IMR-90 (cell line): ENCODE data around the gene PTPRH. TPM values are rescaled to one million over a fixed set of nuclear protein-coding genes. Genes with fewer than 3 reads are reported as not detected.

Source experiments
- ATAC-seq: fragments of 200-7000 bp; cut with Tn5 transposase; 2 replicates; pipeline ENCODE4 v1.9.1; 2020; ENCODE audit warnings: low read depth, mild to moderate bottlenecking, moderate library complexity
- BruUV-seq: library from RNA; stranded (reverse); fragments of 400-500 nt; replicated peaks from 2 replicates; lab custom pipeline; 2021; lab: Mats Ljungman, UMichigan
- CTCF ChIA-PET: fragments of 300-600 bp; formaldehyde crosslinking; extraction: SDS; loops from one replicate; lab custom pipeline; 2021; ENCODE audit warnings: antibody characterized with exemption; lab: Yijun Ruan, JAX
- POLR2A ChIA-PET: fragments of 300-600 bp; sonication (Branson Sonifier 250); formaldehyde crosslinking; loops from one replicate; lab custom pipeline; 2022; ENCODE audit warnings: antibody characterized with exemption; ENCODE audit not compliant: unreplicated experiment; lab: Charles Lee
- DNase-seq: peaks from one replicate; pipeline ENCODE4 v3.0.0; 2013
- H2AFZ ChIP-seq: replicated peaks from 2 replicates; pipeline ENCODE3; 2013; ENCODE audit warnings: low read length, mild to moderate bottlenecking; ENCODE audit not compliant: poor library complexity
- H2AK5ac ChIP-seq: 2 replicates; pipeline ENCODE4 v1.6.1; 2013; ENCODE audit warnings: low read depth, low read length, inconsistent platforms
- H2AK9ac ChIP-seq: replicated peaks from 2 replicates; pipeline ENCODE3; 2013; ENCODE audit warnings: mild to moderate bottlenecking, low read depth, low read length, moderate library complexity; ENCODE audit not compliant: poor library complexity
- H2BK120ac ChIP-seq: 2 replicates; pipeline ENCODE4 v1.6.1; 2013; ENCODE audit warnings: low read depth, low read length, inconsistent platforms
- H2BK15ac ChIP-seq: 3 replicates; pipeline ENCODE4 v1.6.1; 2013; ENCODE audit warnings: low read depth, low read length, inconsistent platforms
- H2BK20ac ChIP-seq: 2 replicates; pipeline ENCODE4 v1.6.1; 2013; ENCODE audit warnings: low read depth, mild to moderate bottlenecking, inconsistent platforms, low read length, moderate library complexity
- H2BK5ac ChIP-seq: 2 replicates; pipeline ENCODE4 v1.6.1; 2013; ENCODE audit warnings: mild to moderate bottlenecking, low read depth, low read length, inconsistent platforms; ENCODE audit not compliant: poor library complexity, severe bottlenecking
- H3K14ac ChIP-seq: replicated peaks from 2 replicates; pipeline ENCODE4 v1.6.1; 2013; ENCODE audit warnings: low read depth, low read length, inconsistent platforms
- H3K18ac ChIP-seq: 2 replicates; pipeline ENCODE4 v1.6.1; 2013; ENCODE audit warnings: low read depth, low read length, control low read depth
- H3K23ac ChIP-seq: 2 replicates; pipeline ENCODE4 v1.6.1; 2013; ENCODE audit warnings: low read depth, low read length, inconsistent platforms
- H3K27ac ChIP-seq: 2 replicates; pipeline ENCODE4 v1.5.1; 2013; ENCODE audit warnings: mild to moderate bottlenecking, control low read depth, low read length; ENCODE audit not compliant: insufficient read depth
- H3K27me3 ChIP-seq: 2 replicates; pipeline ENCODE4 v1.6.1; 2013; ENCODE audit warnings: low read length; ENCODE audit not compliant: control insufficient read depth, insufficient read depth
- H3K36me3 ChIP-seq: 2 replicates; pipeline ENCODE4 v1.6.1; 2013; ENCODE audit warnings: low read length, mixed read lengths; ENCODE audit not compliant: control insufficient read depth, insufficient read depth
- H3K4ac ChIP-seq: 2 replicates; pipeline ENCODE4 v1.6.1; 2013; ENCODE audit warnings: low read depth, low read length, inconsistent platforms
- H3K4me1 ChIP-seq: 2 replicates; pipeline ENCODE4 v1.6.1; 2013; ENCODE audit warnings: low read length, mixed read lengths; ENCODE audit not compliant: control insufficient read depth, insufficient read depth
- H3K4me2 ChIP-seq: 2 replicates; pipeline ENCODE4 v1.6.1; 2013; ENCODE audit warnings: low read depth, mild to moderate bottlenecking, control low read depth, low read length, moderate library complexity
- H3K4me3 ChIP-seq: 2 replicates; pipeline ENCODE4 v1.5.1; 2013; ENCODE audit warnings: low read depth, mild to moderate bottlenecking, control low read depth, low read length, moderate library complexity; ENCODE audit not compliant: insufficient read depth
- H3K56ac ChIP-seq: 2 replicates; pipeline ENCODE4 v1.6.1; 2013; ENCODE audit warnings: low read length, inconsistent platforms; ENCODE audit not compliant: insufficient read depth; ENCODE audit errors: extremely low read depth
- H3K79me1 ChIP-seq, 2 experiments: 2 replicates each; pipeline ENCODE4 v1.6.1; 2013; ENCODE audit warnings: low read length in 2 of 2, inconsistent platforms in 1 of 2, low read depth in 1 of 2
- H3K9ac ChIP-seq: 2 replicates; pipeline ENCODE4 v1.6.1; 2013; ENCODE audit warnings: low read depth, low read length, control low read depth
- H3K9me1 ChIP-seq: 2 replicates; pipeline ENCODE4 v1.6.1; 2013; ENCODE audit warnings: low read length, inconsistent platforms; ENCODE audit not compliant: insufficient read depth
- H3K9me3 ChIP-seq: 2 replicates; pipeline ENCODE4 v1.6.1; 2013; ENCODE audit warnings: low read length; ENCODE audit not compliant: control insufficient read depth, insufficient read depth
- H4K20me1 ChIP-seq: 2 replicates; pipeline ENCODE4 v1.6.1; 2013; ENCODE audit warnings: low read length, inconsistent platforms; ENCODE audit not compliant: insufficient read depth
- H4K5ac ChIP-seq: 2 replicates; pipeline ENCODE4 v1.6.1; 2013; ENCODE audit warnings: mild to moderate bottlenecking, low read depth, low read length, control low read depth
- H4K8ac ChIP-seq, 2 experiments: 2 replicates each; pipeline ENCODE4 v1.6.1; 2013; ENCODE audit warnings: low read depth in 2 of 2, low read length in 2 of 2, control low read depth in 1 of 2, inconsistent platforms in 1 of 2
- H4K91ac ChIP-seq: 2 replicates; pipeline ENCODE4 v1.6.1; 2013; ENCODE audit warnings: low read depth, low read length, inconsistent platforms; ENCODE audit not compliant: insufficient read depth
- BHLHE40 ChIP-seq: fragments of 150-350 bp; IDR thresholded peaks from 2 replicates; pipeline ENCODE4 v1.6.1; 2016; ENCODE audit warnings: mild to moderate bottlenecking, low read depth, low read length
- CEBPB ChIP-seq: IDR thresholded peaks from 2 replicates; pipeline ENCODE4 v1.6.1; 2012; ENCODE audit warnings: low read depth, low read length, improper control_type of control experiment
- CTCF ChIP-seq: conservative IDR thresholded peaks from 2 replicates; pipeline ENCODE4 v1.5.1; 2012; ENCODE audit warnings: mild to moderate bottlenecking, low read depth, low read length, improper control_type of control experiment
- ELK1 ChIP-seq: fragments of 150-350 bp; IDR thresholded peaks from 2 replicates; pipeline ENCODE4 v1.6.1; 2016; ENCODE audit warnings: low read depth, mild to moderate bottlenecking, low read length, moderate library complexity, borderline replicate concordance
- FOS ChIP-seq: fragments of 150-350 bp; IDR thresholded peaks from 2 replicates; pipeline ENCODE4 v1.6.1; 2016; ENCODE audit warnings: low read depth, low read length
- MAFK ChIP-seq: IDR thresholded peaks from 2 replicates; pipeline ENCODE4 v1.6.1; 2012; ENCODE audit warnings: low read depth, low read length, improper control_type of control experiment
- MAZ ChIP-seq: IDR thresholded peaks from 2 replicates; pipeline ENCODE4 v1.6.1; 2012; ENCODE audit warnings: low read depth, mild to moderate bottlenecking, low read length, improper control_type of control experiment, moderate library complexity, borderline replicate concordance
- MXI1 ChIP-seq: IDR thresholded peaks from 2 replicates; pipeline ENCODE4 v1.6.1; 2012; ENCODE audit warnings: low read depth, mild to moderate bottlenecking, low read length, moderate library complexity, borderline replicate concordance
- NFE2L2 ChIP-seq: fragments of 150-350 bp; IDR thresholded peaks from 2 replicates; pipeline ENCODE4 v1.6.1; 2016; ENCODE audit warnings: low read depth, mild to moderate bottlenecking, low read length
- POLR2A ChIP-seq: IDR thresholded peaks from 2 replicates; pipeline ENCODE4 v1.6.1; 2012; ENCODE audit warnings: mild to moderate bottlenecking, low read depth, low read length
- RAD21 ChIP-seq: IDR thresholded peaks from 2 replicates; pipeline ENCODE4 v1.6.1; 2012; ENCODE audit warnings: low read length, improper control_type of control experiment
- RFX5 ChIP-seq: IDR thresholded peaks from 2 replicates; pipeline ENCODE4 v1.8.0; 2012; ENCODE audit warnings: low read depth, mild to moderate bottlenecking, low read length, moderate library complexity
- SMC3 ChIP-seq: fragments of 150-350 bp; IDR thresholded peaks from 2 replicates; pipeline ENCODE4 v1.6.1; 2016; ENCODE audit warnings: low read depth, mild to moderate bottlenecking, antibody characterized with exemption, low read length, moderate library complexity
- WGBS, 2 experiments: methylation state at CpG; one replicate each; pipeline versions ENCODE4 v1.1.5 to v1.1.7; 2013; ENCODE audit warnings: missing lambda C conversion rate in 2 of 2; ENCODE audit not compliant: insufficient read length in 1 of 2; ENCODE audit errors: extremely low coverage in 2 of 2; 5-methylcytosine and 5-hydroxymethylcytosine counted together
- dilution Hi-C: fragments of 300-500 bp; cut with HindIII; formaldehyde crosslinking; loops from one replicate; pipeline ENCODE4 v1.14.3; 2018; ENCODE audit warnings: low sequenced_read_pairs; ENCODE audit not compliant: unreplicated experiment
- in situ Hi-C: fragments of 300-500 bp; cut with MboI; formaldehyde crosslinking; loops from 3 replicates; pipeline ENCODE4 v1.14.3; 2019; ENCODE audit warnings: low sequenced_read_pairs, inconsistent platforms, mixed read lengths
- intact Hi-C: fragments of 100-400 bp; cut with micrococcal nuclease; formaldehyde crosslinking; loops from 2 replicates; pipeline ENCODE4 v1.10.0; 2022
- polyA plus RNA-seq, 3 experiments: library from polyadenylated mRNA; depleted of rRNA; stranded (reverse); fragments of >200 nt; gene quantifications; 2 replicates each; pipeline ENCODE4 v1.2.3, GENCODE V29; 2012; ENCODE audit warnings: low replicate concordance in 1 of 3
- total RNA-seq: library from RNA; depleted of rRNA; stranded (reverse); fragments of >200 nt; gene quantifications from 2 replicates; pipeline ENCODE4 v1.2.3, GENCODE V29; 2012

PTPRH gene
- total and polyA plus RNA-seq, 2 of the 4 experiments (the other 2 are of a cell fraction) = 1.3 to 3.4 TPM

GRCh38 chr19:55196803-55197202, 12.5 kb downstream of the PTPRH start:
- Histone ChIP-seq H3K27me3 (peaks cover 2% of the 10 kb centered on the region), H4K20me1 (no peaks in the 10 kb centered on the region), H4K5ac (no peak overlapping the region), H2AK5ac (no peak overlapping the region), H3K4me3 (no peak overlapping the region), H3K4me2 (no peak overlapping the region), H3K9me3 (no peaks in the 10 kb centered on the region), H2AFZ (no peak overlapping the region), H2BK20ac (no peak overlapping the region), H2BK15ac (no peak overlapping the region), H2BK5ac (no peak overlapping the region), H3K27ac (no peak overlapping the region), H3K9ac (no peak overlapping the region), H3K18ac (no peak overlapping the region), H3K23ac (no peak overlapping the region), H3K4me1 (no peaks in the 10 kb centered on the region), H3K9me1 (no peaks in the 10 kb centered on the region; the same call in 1 of the 2 replicates), H4K8ac (no peak overlapping the region), H3K14ac (no peak overlapping the region), H3K56ac (no peak overlapping the region), H3K79me1 (no peaks in the 10 kb centered on the region), H4K91ac (no peak overlapping the region), H3K4ac (no peak overlapping the region), H2BK120ac (no peak overlapping the region), H2AK9ac (no peak overlapping the region), H3K36me3 (no peaks in the 10 kb centered on the region)
- ChIA-PET CTCF (no interaction called here), POLR2A (no interaction called here)
- in situ Hi-C loops (no loop called here), dilution Hi-C loops (no loop called here), intact Hi-C loops (no loop called here)
- ATAC-seq (no peak), DNase-seq (no peak)
- TF ChIP-seq MXI1 (no peak), POLR2A (no peak), CEBPB (no peak), CTCF (no peak), FOS (no peak), ELK1 (no peak), NFE2L2 (no peak), MAFK (no peak), BHLHE40 (no peak), RAD21 (no peak), MAZ (no peak), RFX5 (no peak), SMC3 (no peak)
- WGBS, 2 experiments = 86% methylated on average over 9 of the region's 10 CpGs; no CpG with 5 or more reads in 1 of the 2 experiments
- no TSS peak for BruUV-seq
